GM19397 (cell line): ENCODE measurements around the gene ZNF444.
A peak's percentile ranks its signal among the peaks of the same experiment; 100 is the strongest.

ENCODE experiments used
- ATAC-seq: cut with Tn5 transposase; IDR thresholded peaks from one replicate; pipeline ENCODE4 v1.9.1; 2021; ENCODE audit warnings: mild to moderate bottlenecking, moderate library complexity; ENCODE audit not compliant: unreplicated experiment

Gene ZNF444

DNA sequence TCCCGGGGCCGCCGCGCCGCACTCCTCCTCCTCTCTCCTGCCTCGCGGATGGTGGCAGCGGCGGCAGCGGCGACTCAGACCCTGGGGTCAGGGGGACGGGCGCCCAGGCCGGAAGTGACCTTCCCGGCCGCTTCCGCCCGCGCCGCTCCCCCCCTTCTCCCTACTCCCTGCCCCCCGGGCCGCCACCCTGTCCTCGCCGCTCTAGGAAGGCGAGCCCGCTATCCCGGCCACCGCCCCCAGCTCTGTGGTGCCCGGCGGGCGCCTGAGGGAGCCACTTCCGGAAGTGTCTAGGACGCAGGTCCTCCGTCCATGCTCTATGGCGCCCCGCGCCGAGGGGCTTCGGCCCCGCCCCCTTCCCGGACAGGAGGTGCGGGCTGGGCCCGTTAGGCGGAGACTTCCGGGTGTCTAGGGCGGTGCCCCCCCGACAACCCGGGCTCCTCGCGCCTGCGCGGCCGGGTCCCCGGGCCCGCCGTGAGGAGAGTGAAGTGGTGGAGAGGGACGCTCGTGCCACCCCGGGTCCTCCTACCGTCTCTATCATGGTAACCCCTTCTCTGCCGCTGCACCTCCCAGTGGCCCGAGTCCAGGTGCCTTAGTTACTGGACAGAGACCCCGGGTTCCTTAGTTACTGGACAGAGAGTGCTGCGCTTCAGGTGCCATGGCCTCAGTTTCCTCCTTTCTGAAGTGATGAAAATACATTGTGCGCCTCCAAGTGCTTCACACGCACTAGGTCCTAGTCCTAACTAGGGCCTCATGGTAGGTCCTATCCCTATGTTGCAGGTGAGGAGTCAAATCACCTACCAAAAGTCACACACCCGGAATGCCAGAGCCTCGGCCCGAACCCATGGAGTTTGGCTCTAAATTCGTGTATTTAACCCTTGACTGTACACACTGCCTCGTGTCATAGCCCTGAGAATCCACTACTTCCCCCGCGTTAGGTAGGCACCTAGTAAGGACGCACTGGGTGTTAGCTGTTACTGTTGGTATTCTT, 19.6 kb upstream of the ZNF444 start, which contains the start of gene ZNF787:
Gene ZNF787, minus strand, starts transcription at position 116 of the 988 bp plus-strand sequence. CDS start 18,078 bp downstream, outside the sequence.
- ATAC-seq, result peak; percentile 85

DNA sequence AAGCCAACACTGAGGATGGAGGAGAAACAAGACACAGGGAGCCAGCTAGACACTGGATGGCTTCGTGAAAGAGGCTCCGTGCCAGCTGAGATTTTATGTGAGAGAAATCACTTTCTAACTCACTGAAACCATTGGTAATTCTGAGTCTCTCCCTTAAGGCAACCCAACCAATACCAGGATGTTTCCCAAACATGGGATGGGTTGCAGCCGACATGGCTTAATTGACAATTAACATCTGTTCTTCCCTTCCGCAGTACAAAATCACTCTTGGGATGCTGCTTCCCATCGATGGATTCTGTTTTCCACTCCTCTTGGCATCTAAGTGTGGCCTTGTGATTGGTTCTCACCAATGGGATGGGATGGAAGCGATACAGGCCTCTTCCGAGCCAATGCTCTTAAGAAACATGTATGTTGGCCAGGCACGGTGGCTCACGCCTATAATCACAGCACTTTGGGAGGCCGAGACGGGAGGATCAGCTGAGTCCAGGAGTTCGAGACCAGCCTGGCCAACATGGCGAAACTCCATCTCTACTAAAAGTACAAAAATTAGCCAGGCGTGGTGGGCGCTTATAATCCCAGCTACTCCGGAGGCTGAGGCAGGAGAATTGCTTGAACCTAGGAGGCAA, 17.7 kb upstream of the ZNF444 start:
- ATAC-seq, result no peak

DNA sequence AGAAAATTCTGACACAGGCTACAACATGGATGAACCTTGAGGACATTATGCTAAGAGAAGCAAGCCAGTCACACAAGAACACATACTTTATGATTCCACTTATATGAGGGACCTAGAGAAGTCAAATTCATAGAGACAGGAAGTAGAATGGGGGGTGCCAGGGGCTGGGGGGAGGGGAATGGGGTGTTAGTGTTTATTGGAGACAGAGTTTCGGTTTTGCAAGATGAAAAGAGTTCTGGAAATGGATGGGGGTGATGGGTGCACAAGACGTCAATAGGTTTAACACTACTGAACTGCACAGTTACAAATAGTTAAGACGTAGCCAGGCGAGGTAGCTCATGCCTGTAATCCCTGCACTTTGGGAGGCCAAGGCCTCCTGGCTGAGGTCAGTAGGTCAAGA, 16.5 kb upstream of the ZNF444 start:
- no peak for ATAC-seq

GRCh38 chr19:56125806-56126590, 15.1 kb upstream of the ZNF444 start:
- no peak for ATAC-seq

GRCh38 chr19:56126983-56127780, 13.9 kb upstream of the ZNF444 start:
- no peak for ATAC-seq

- no peak for ATAC-seq
Observed at GRCh38 chr19:56130006-56130405, 11.1 kb upstream of the ZNF444 start.

DNA sequence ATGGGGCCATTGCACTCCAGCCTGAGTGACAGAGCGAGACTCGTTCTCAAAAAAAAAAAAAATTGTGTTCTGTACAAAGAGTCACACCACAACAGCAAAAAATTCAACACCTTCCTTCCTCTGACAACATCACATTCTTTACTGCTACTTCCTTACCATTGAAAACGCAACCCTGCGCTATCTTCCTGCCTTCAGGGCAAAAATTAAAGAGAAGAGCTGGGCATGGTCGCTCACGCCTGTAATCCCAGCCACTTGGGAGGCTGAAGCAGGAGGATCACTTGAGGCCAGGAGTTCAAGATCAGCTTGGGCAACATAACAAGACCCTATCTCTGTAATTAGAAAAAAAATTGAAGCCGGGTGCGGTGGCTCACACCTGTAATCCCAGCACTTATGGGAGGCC, 9.4 kb upstream of the ZNF444 start:
- no peak for ATAC-seq

DNA sequence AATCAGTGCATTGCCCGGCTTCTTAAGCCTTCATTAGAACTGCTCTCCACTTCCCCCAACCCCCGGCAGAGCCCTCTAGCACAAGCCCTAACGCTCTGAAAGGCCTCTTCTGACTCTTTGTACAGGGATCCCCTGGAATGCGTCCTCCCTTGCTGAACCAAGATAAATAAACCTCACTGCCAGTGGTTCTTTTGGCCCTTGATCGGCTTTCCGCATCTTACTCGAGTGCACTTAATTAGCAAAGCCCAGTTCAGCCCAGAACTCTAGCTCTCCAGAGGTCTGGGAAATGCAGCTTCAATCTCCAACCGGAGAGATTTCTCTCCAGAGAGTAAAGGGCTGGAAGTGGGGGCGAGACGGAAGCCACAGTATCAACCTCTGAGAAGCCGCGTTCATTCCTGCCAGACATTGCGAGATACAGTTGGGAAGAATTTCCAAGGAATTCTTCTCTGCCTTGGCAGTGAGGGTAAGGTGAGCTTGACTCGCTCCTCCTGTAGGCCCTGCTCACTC, 8.7 kb upstream of the ZNF444 start:
- ATAC-seq, result no peak

DNA sequence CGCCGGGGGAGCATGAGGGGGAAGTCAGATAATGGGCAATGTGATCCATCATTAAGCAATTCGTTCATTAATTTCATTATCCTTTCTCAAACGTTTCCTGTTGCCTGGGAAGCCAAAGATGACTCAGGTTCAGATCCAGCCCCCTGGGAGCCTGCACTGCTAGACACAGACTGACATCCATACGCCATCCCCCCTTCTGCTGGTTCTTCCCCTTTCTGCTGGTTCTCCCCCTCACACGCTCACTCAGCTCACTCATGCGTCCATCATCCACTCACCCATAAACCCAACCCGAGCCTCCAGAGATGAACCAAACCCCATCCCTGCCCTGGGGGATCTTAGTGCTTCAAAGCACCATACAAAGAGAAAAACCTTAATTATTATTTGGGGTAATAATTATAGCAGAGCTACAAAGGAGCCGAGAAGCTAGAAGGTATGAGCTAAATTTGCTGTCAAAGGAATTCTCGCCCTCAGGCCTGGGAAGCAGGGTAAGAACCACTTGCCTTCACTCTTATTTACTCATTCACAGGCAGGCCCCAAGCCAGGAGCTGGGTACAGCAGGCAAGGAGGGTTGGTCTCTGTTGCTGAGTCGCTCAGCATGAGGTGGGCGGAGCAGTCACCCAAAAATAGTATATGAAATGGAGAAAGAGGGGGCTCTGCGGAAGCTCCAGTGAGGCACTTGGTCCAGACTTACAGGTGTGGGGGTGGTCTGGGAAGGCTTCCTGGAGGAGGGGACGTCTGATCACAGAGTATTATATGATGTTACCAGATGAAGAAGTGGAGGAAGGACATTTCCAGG, 7.0 kb upstream of the ZNF444 start:
- ATAC-seq, result no peak

DNA sequence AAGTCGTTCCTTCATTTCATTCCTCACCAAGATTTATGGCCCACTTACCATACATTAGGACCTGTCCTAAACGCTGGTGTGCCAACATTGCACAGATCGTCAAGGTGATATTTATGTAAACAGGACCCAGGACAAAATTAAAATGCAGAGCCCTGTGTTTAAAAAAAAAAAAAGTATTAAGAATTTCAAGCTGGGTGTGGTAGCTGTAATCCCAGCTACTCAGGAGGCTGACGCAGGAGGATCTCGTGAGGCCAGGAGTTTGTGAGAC, 6.5 kb upstream of the ZNF444 start:
- no peak for ATAC-seq

DNA sequence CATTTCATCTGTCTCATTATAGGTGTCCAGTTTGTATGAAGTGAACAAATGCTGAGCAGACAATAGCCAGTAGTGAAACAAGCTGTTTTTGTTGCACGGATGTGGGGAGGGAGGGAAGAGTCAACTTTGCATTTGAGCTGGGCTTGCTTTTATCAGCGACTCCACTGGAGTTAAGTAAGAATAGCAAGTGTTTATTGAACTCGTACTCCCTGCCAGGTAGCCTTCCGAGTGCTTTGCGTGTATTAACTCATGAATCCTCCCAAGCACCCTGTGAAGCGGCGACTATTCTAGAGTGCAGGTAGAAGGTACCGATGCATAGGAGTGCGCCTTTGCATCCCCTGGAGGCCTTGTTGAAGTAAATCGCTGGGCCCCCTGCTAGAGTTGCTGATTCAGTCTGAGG, 4.7 kb upstream of the ZNF444 start:
- ATAC-seq, result no peak

GRCh38 chr19:56137405-56137804, 3.7 kb upstream of the ZNF444 start:
- ATAC-seq, result no peak

- ATAC-seq, result no peak
Observed at GRCh38 chr19:56138069-56138468, 3.0 kb upstream of the ZNF444 start.

GRCh38 chr19:56139847-56140582, 1.1 kb upstream of the ZNF444 start:
- no peak for ATAC-seq

DNA sequence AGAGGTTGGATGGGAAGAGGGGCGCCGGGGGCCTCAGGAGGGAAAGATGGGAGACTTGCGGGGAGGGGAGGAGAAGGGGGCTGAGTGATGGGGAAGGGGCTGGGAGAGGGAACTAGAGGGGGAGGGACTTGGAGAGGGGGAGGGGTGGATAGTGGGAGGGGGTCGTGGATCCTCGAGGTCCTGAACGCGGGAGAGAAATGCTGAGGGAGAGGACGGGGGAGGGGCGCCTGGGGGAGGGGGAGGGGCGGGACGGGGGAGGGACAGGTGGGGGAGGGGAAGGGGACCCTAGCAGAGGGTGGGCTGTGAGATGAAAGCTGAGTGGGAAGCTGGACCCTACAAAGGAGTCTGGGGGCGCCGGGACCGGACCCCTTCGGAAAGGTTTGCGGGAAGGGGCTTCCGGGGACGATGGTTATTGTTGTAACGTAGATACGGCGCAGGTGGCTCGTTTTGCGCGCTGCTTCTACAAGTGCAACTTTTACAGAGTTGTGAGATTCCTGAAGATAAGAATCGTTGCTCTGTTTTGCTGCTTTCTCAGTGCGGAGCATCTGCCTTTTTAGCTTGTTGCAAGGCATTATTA, 418 bp downstream of the ZNF444 start:
- no peak for ATAC-seq

- no peak for ATAC-seq
Observed at GRCh38 chr19:56142087-56142787, 1.1 kb downstream of the ZNF444 start.

DNA sequence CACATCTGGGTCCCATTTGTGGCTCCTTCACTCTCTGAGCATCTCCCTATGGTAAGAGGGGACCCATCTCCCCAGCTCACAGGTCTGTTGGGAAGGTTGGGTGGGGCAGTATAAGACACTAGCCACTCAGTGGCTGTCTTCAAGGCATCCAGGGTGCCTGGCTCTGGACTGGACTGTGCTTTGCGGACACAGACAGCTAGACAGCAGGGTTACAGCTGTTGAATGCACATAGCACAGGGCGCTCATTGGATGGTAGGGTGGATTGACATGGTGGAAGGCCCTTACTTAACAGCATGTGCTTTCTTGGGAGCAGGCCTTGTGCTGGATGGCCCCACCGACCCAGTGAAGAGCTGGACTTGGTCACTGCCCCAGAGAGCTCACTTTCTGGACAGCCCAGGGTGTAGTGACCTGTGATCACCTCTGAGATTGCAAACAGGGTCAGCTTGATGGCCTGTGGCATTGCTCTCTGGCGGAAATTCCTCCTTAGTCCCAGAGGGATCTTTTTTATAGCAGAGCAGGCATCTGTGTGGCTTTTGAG, 1.9 kb downstream of the ZNF444 start:
- no peak for ATAC-seq

DNA sequence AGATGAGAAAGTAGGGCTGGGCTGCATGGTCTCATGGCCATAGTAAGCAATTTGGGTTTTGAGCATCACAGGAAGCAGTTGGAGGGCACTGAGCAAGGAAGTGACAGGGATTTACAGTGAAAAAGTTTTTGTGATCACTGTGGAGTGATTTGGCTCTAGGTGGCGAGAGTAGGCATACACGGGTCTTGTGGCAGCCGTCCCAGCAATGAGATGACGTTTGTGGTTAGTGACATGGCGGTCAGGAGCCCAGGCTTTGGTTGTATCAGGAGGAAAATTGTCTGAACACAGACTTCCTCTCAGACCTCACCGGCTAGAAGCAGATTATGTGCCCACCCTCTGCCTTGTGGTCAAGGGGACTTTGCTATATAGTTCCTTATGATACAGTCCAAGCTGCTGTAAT, 3.3 kb downstream of the ZNF444 start:
- ATAC-seq, result no peak
